Mesenchymal stem cell (in vitro differentiated cells and primary cell): ENCODE data around the gene PCNX2.

Source experiments
- DNase-seq: peaks from one replicate; pipeline ENCODE4 v3.0.0-alpha.2; 2013
- H2AFZ ChIP-seq: one replicate; pipeline ENCODE4 v1.6.1; 2013; ENCODE audit warnings: low read depth, mild to moderate bottlenecking, control low read depth, inconsistent platforms, low read length, moderate library complexity
- H2AK5ac ChIP-seq: 2 replicates; pipeline ENCODE4 v1.6.1; 2013; ENCODE audit warnings: low read length, moderate library complexity, mild to moderate bottlenecking, inconsistent platforms; ENCODE audit not compliant: severe bottlenecking
- H2BK120ac ChIP-seq: one replicate; pipeline ENCODE4 v1.6.1; 2013; ENCODE audit warnings: low read depth, mild to moderate bottlenecking, inconsistent platforms, low read length, moderate library complexity
- H2BK12ac ChIP-seq, 2 experiments: one replicate each; pipeline ENCODE4 v1.6.1; 2013; ENCODE audit warnings: inconsistent platforms in 2 of 2, low read length in 2 of 2, mild to moderate bottlenecking in 2 of 2, moderate library complexity in 2 of 2, control low read depth in 1 of 2
- H2BK15ac ChIP-seq: one replicate; pipeline ENCODE4 v1.6.1; 2013; ENCODE audit warnings: mild to moderate bottlenecking, low read depth, inconsistent platforms; ENCODE audit not compliant: poor library complexity, severe bottlenecking
- H2BK5ac ChIP-seq: 2 replicates; pipeline ENCODE4 v1.6.1; 2013; ENCODE audit warnings: low read depth, mild to moderate bottlenecking, low read length, control low read depth, inconsistent platforms; ENCODE audit not compliant: poor library complexity, severe bottlenecking
- H3K14ac ChIP-seq, 2 experiments: one replicate each; pipeline ENCODE4 v1.6.1; 2013; ENCODE audit warnings: inconsistent platforms in 2 of 2, low read length in 2 of 2, control low read depth in 1 of 2, mild to moderate bottlenecking in 1 of 2, moderate library complexity in 1 of 2
- H3K18ac ChIP-seq, 2 experiments: one replicate each; pipeline ENCODE4 v1.6.1; 2013; ENCODE audit warnings: inconsistent platforms in 2 of 2, low read length in 2 of 2, control low read depth in 1 of 2, low read depth in 1 of 2, mild to moderate bottlenecking in 1 of 2
- H3K23ac ChIP-seq, 2 experiments: one replicate each; pipeline ENCODE4 v1.6.1; 2013; ENCODE audit warnings: inconsistent platforms in 2 of 2, low read length in 2 of 2, mild to moderate bottlenecking in 2 of 2, moderate library complexity in 2 of 2, control low read depth in 1 of 2
- H3K27ac ChIP-seq: 2 replicates; pipeline ENCODE4 v1.5.1; 2013; ENCODE audit warnings: mild to moderate bottlenecking, moderate library complexity, low read length, control low read depth, inconsistent platforms; ENCODE audit not compliant: poor library complexity, severe bottlenecking
- H3K27me3 ChIP-seq, 2 experiments: 2 replicates each; pipeline versions ENCODE4 v1.6.1 to v1.7.0; 2013; ENCODE audit warnings: low read length in 2 of 2, mild to moderate bottlenecking in 2 of 2, moderate library complexity in 2 of 2, control low read depth in 1 of 2, inconsistent platforms in 1 of 2; ENCODE audit not compliant: control insufficient read depth in 1 of 2, insufficient read depth in 1 of 2
- H3K36me3 ChIP-seq, 2 experiments: 2 replicates each; pipeline versions ENCODE4 v1.6.1 to v1.7.0; 2013; ENCODE audit warnings: low read length in 2 of 2, control low read depth in 1 of 2, inconsistent platforms in 1 of 2, low read depth in 1 of 2, mild to moderate bottlenecking in 1 of 2; ENCODE audit not compliant: insufficient read depth in 2 of 2, control insufficient read depth in 1 of 2
- H3K4ac ChIP-seq, 2 experiments: one replicate each; pipeline ENCODE4 v1.6.1; 2013; ENCODE audit warnings: inconsistent platforms in 2 of 2, low read length in 2 of 2, mild to moderate bottlenecking in 2 of 2, moderate library complexity in 2 of 2, control low read depth in 1 of 2, low read depth in 1 of 2
- H3K4me1 ChIP-seq: 2 replicates; pipeline ENCODE4 v1.6.1; 2013; ENCODE audit warnings: low read depth, low read length, control low read depth; ENCODE audit not compliant: control insufficient read depth, insufficient read depth
- H3K4me2 ChIP-seq: 2 replicates; pipeline ENCODE4 v1.6.1; 2013; ENCODE audit warnings: low read length, mild to moderate bottlenecking, inconsistent platforms; ENCODE audit not compliant: poor library complexity, severe bottlenecking
- H3K4me3 ChIP-seq, 2 experiments: 2 replicates each; pipeline versions ENCODE4 v1.5.1 to v1.7.0; 2013; ENCODE audit warnings: low read length in 2 of 2, mild to moderate bottlenecking in 2 of 2, control low read depth in 1 of 2, low read depth in 1 of 2; ENCODE audit not compliant: insufficient read depth in 1 of 2
- H3K79me1 ChIP-seq: replicated peaks from 2 replicates; pipeline ENCODE4 v1.6.1; 2013; ENCODE audit warnings: mild to moderate bottlenecking, control low read depth, low read length, inconsistent platforms; ENCODE audit not compliant: poor library complexity, severe bottlenecking
- H3K9ac ChIP-seq: 2 replicates; pipeline ENCODE4 v1.7.0; 2013; ENCODE audit warnings: mild to moderate bottlenecking, low read length, moderate library complexity
- H3K9me3 ChIP-seq: 2 replicates; pipeline ENCODE4 v1.7.0; 2013; ENCODE audit warnings: mild to moderate bottlenecking, low read length; ENCODE audit not compliant: control insufficient read depth
- H4K8ac ChIP-seq: one replicate; pipeline ENCODE4 v1.6.1; 2013; ENCODE audit warnings: inconsistent platforms, mild to moderate bottlenecking, low read length, moderate library complexity
- H4K91ac ChIP-seq: one replicate; pipeline ENCODE4 v1.6.1; 2013; ENCODE audit warnings: mild to moderate bottlenecking, low read length, inconsistent platforms
- WGBS: methylation state at CpG from one replicate; pipeline ENCODE4 v1.1.7; 2013; ENCODE audit warnings: mixed read lengths; 5-methylcytosine and 5-hydroxymethylcytosine counted together

The PCNX2 gene

DNA sequence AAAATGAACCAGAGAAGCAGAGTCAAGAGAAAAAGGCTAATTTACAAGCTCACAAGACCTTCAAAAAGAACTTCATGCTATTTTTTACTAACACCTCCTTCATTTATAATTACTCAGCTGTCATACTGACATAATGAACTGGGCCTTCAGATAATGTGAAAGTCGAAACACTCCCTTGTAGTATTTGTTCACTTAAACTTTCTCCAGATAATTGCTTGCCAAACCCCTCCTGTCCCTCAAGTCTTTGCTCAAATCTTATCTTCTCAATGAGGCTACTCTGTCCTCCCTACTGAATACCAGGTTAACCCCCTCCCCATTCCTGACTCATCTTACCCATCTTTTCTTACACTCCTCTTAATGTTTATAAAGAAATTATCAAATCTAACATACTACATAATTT, 20.9 kb upstream of the PCNX2 start:
- no peak overlapping the region for H4K91ac ChIP-seq
- H3K4me3 ChIP-seq, result no peak overlapping the region
- no peaks in the 10 kb centered on the region for H3K36me3 ChIP-seq
- H3K4me1 ChIP-seq, result no peaks in the 10 kb centered on the region
- WGBS, result 79% methylated on average over 1 of the region's 1 CpG
- H3K18ac ChIP-seq, result no peak overlapping the region
- DNase-seq, result no peak
- H3K23ac ChIP-seq, result no peak overlapping the region
- no peak overlapping the region for H3K4me2 ChIP-seq
- H4K8ac ChIP-seq, result no peak overlapping the region
- no peak overlapping the region for H2BK12ac ChIP-seq
- no peak overlapping the region for H3K9ac ChIP-seq
- H2AK5ac ChIP-seq, result no peak overlapping the region
- no peak overlapping the region for H3K27ac ChIP-seq
- H3K79me1 ChIP-seq, result no peaks in the 10 kb centered on the region
- no peak overlapping the region for H2BK15ac ChIP-seq
- no peak overlapping the region for H2BK120ac ChIP-seq
- no peak overlapping the region for H2BK5ac ChIP-seq
- H2AFZ ChIP-seq, result no peak overlapping the region
- H3K9me3 ChIP-seq, result no peaks in the 10 kb centered on the region
- no peak overlapping the region for H3K4ac ChIP-seq
- H3K27me3 ChIP-seq, result peaks cover 0 to 4% of the 10 kb centered on the region in 2 experiments
- H3K14ac ChIP-seq, result no peak overlapping the region

DNA sequence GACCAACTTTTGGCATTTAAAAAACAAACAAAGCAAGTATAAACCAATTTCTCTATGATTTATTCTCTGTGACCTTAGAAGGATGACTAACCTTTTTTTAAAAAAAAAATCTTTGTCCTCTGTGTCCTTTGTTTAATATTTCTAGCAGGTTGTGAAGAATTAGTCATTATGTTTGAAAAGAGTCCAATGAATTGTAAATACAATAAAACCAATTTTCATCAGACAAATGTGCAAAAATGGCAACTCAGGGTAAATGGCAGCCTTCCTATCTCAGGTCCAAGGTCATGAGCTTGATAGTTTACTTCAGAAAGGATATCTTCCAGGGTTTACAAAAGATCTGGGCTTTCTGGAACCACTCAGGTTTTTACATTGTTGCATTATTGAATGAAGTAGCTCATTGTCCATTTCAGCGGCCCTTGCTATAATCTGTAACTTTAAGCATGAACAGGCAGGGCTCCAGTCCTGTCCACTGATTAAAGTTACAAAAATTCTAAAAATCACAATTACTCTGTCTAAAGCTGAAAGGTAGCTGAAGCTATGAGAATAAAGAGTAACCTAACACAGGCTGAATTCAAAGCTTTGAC, 20.3 kb upstream of the PCNX2 start:
- Histone ChIP-seq H3K4ac (no peak overlapping the region), H3K4me2 (no peak overlapping the region), H2AK5ac (no peak overlapping the region), H3K36me3 (no peaks in the 10 kb centered on the region), H2AFZ (no peak overlapping the region), H3K9me3 (no peaks in the 10 kb centered on the region), H3K27me3 (peaks cover 0 to 4% of the 10 kb centered on the region in 2 experiments), H4K8ac (no peak overlapping the region), H3K27ac (no peak overlapping the region), H3K79me1 (no peaks in the 10 kb centered on the region), H3K4me3 (no peak overlapping the region), H3K14ac (no peak overlapping the region), H3K9ac (no peak overlapping the region), H3K23ac (no peak overlapping the region), H2BK15ac (no peak overlapping the region), H2BK12ac (no peak overlapping the region), H2BK120ac (no peak overlapping the region), H4K91ac (no peak overlapping the region), H2BK5ac (no peak overlapping the region), H3K4me1 (no peaks in the 10 kb centered on the region), H3K18ac (no peak overlapping the region)
- DNase-seq, result no peak
- 100% methylated on average over 1 of the region's 1 CpG for WGBS

DNA sequence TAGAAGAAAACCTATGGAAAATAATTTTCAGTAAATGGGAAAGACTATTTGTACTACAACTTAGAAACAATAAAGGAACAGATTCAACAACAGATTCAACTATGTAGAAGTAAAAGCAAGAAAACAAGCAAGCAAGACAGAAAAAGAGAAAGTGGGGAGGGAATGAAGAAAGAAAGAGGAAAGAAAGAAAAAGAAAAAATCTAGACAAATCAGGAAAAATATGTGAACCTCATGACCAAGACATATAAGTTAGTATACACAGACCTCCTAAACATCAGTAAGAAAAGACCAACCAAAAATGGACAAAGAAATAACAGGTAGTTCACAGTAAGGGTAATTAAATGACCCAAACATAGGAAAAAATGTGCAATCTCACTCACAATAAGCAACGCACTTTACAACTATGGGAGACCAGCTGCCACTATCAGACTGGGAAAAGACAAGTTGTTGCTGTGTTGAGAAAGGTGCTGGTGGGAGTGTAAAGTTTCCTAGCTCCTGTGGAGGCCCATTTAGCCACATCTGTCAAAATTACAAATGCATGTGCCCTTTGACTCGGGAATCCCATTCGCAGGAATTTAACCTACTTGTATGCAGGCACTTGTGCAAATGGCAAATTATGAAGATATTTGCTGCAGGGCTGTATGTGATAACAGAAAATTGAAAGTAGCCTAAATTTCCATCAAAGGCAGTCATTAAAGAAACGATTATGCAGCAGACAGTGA, 18.1 kb upstream of the PCNX2 start:
- H3K79me1 ChIP-seq, result no peaks in the 10 kb centered on the region
- no peak overlapping the region for H3K23ac ChIP-seq
- H3K4ac ChIP-seq, result no peak overlapping the region
- H3K14ac ChIP-seq, result no peak overlapping the region
- H3K36me3 ChIP-seq, result no peaks in the 10 kb centered on the region
- no peak overlapping the region for H4K91ac ChIP-seq
- no peak overlapping the region for H2AFZ ChIP-seq
- H2AK5ac ChIP-seq, result no peak overlapping the region
- H3K4me2 ChIP-seq, result no peak overlapping the region
- no peak overlapping the region for H4K8ac ChIP-seq
- H2BK12ac ChIP-seq, result no peak overlapping the region
- no peak overlapping the region for H3K27ac ChIP-seq
- H2BK5ac ChIP-seq, result no peak overlapping the region
- H3K18ac ChIP-seq, result no peak overlapping the region
- no peak overlapping the region for H2BK15ac ChIP-seq
- H3K27me3 ChIP-seq, result no peaks in the 10 kb centered on the region
- DNase-seq, result no peak
- H2BK120ac ChIP-seq, result no peak overlapping the region
- 86% methylated on average over 2 of the region's 4 CpGs for WGBS
- H3K4me1 ChIP-seq, result no peaks in the 10 kb centered on the region
- no peak overlapping the region for H3K4me3 ChIP-seq
- H3K9ac ChIP-seq, result no peak overlapping the region
- no peaks in the 10 kb centered on the region for H3K9me3 ChIP-seq

DNA sequence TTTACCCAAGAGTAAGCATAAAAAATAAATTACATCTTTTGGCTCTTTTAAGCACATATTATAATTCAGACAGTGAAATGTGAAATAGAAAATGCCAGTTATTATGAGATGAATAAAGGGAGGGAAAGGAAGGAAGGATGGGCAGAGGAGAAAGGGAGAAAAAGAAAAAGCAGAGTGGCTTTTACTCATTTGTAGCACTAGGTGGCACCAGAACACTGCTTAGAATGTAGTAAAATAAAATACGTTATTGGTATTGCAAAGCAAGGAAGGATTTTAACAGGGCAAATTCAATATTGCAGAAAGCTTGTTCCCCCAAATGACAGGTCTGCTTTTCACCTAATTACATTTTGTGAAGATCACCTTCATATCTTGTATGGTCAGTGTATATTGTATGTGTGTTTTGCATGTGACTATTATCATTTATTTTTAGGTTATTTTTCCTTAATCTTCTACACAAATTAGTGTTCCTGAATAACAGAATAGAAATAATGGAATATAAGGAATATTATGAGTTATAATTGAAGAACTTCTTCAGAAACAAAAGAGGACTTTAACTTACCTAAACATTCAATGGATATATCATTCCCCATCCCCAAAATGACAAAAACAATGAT, 9.1 kb upstream of the PCNX2 start:
- 0% methylated on average over 1 of the region's 1 CpG for WGBS
- no peak overlapping the region for H3K14ac ChIP-seq
- H3K4me1 ChIP-seq, result no peaks in the 10 kb centered on the region
- H3K27ac ChIP-seq, result no peak overlapping the region
- DNase-seq, result peak; percentile 34
- no peak overlapping the region for H3K18ac ChIP-seq
- no peak overlapping the region for H4K8ac ChIP-seq
- H3K27me3 ChIP-seq, result no peaks in the 10 kb centered on the region
- no peak overlapping the region for H2BK15ac ChIP-seq
- no peak overlapping the region for H3K4me2 ChIP-seq
- no peak overlapping the region for H2BK12ac ChIP-seq
- H3K36me3 ChIP-seq, result no peaks in the 10 kb centered on the region
- H3K4ac ChIP-seq, result no peak overlapping the region
- H3K79me1 ChIP-seq, result no peaks in the 10 kb centered on the region
- no peak overlapping the region for H2BK120ac ChIP-seq
- H3K9me3 ChIP-seq, result peaks cover 8% of the 10 kb centered on the region
- H4K91ac ChIP-seq, result no peak overlapping the region
- H3K9ac ChIP-seq, result no peak overlapping the region
- no peak overlapping the region for H2AFZ ChIP-seq
- no peak overlapping the region for H3K4me3 ChIP-seq
- H2AK5ac ChIP-seq, result no peak overlapping the region
- no peak overlapping the region for H2BK5ac ChIP-seq
- H3K23ac ChIP-seq, result no peak overlapping the region
